HG03565 (cell line): ENCODE data around the gene SORCS2.

ENCODE experiments used
- ATAC-seq: cut with Tn5 transposase; IDR thresholded peaks from one replicate; pipeline ENCODE4 v1.9.1; 2021; ENCODE audit warnings: mild to moderate bottlenecking, moderate library complexity; ENCODE audit not compliant: unreplicated experiment

SORCS2 gene

GRCh38 chr4:7384929-7385890, 192.9 kb downstream of the SORCS2 start:
- no peak for ATAC-seq

GRCh38 chr4:7387925-7388324, 195.6 kb downstream of the SORCS2 start:
- ATAC-seq: no peak

- ATAC-seq: no peak
These were observed 196.3 kb downstream of the SORCS2 start for GRCh38 chr4:7388627-7389026.

- no peak for ATAC-seq
These were observed 196.9 kb downstream of the SORCS2 start for GRCh38 chr4:7389101-7389701.

- ATAC-seq: no peak
These were observed 197.4 kb downstream of the SORCS2 start for GRCh38 chr4:7389719-7390118.

- ATAC-seq: no peak
These were observed 198.0 kb downstream of the SORCS2 start for GRCh38 chr4:7390336-7390735.

GRCh38 chr4:7390906-7391636, 198.7 kb downstream of the SORCS2 start:
- no peak for ATAC-seq

GRCh38 chr4:7391637-7392437, 199.5 kb downstream of the SORCS2 start:
- no peak for ATAC-seq

- ATAC-seq: no peak
These were observed 200.4 kb downstream of the SORCS2 start for GRCh38 chr4:7392438-7393421.

GRCh38 chr4:7393601-7394575, 201.6 kb downstream of the SORCS2 start:
- no peak for ATAC-seq

GRCh38 chr4:7394681-7395451, 202.5 kb downstream of the SORCS2 start:
- ATAC-seq: no peak

- ATAC-seq: no peak
These were observed 203.3 kb downstream of the SORCS2 start for GRCh38 chr4:7395645-7396044.

- no peak for ATAC-seq
These were observed 204.0 kb downstream of the SORCS2 start for GRCh38 chr4:7396186-7396910.

- ATAC-seq: no peak
These were observed 205.1 kb downstream of the SORCS2 start for GRCh38 chr4:7397206-7398103.

- ATAC-seq: no peak
These were observed 205.7 kb downstream of the SORCS2 start for GRCh38 chr4:7398104-7398423.

GRCh38 chr4:7398788-7399439, 206.6 kb downstream of the SORCS2 start:
- ATAC-seq: no peak
